Skeletal muscle tissue (tissue), 4 donors: ENCODE results near the gene BRD7. TPM values are rescaled to one million over a fixed set of nuclear protein-coding genes. Genes with fewer than 3 reads are reported as not detected.

Experiments
- H3K27ac ChIP-seq: one replicate; pipeline ENCODE4 v1.7.0; 2013; ENCODE audit warnings: mild to moderate bottlenecking, low read depth, low read length, inconsistent platforms
- H3K27me3 ChIP-seq, 3 donors: one replicate each; pipeline ENCODE4 v1.7.0; 2013; ENCODE audit warnings: low read length in 3 of 3; ENCODE audit not compliant: control insufficient read depth in 3 of 3, insufficient read depth in 3 of 3
- H3K36me3 ChIP-seq, 3 donors: one replicate each; pipeline ENCODE4 v1.7.0; 2013; ENCODE audit warnings: low read length in 3 of 3; ENCODE audit not compliant: control insufficient read depth in 3 of 3, insufficient read depth in 3 of 3
- H3K4me1 ChIP-seq, 3 donors: one replicate each; pipeline ENCODE4 v1.7.0; 2013; ENCODE audit warnings: low read length in 3 of 3, mild to moderate bottlenecking in 3 of 3; ENCODE audit not compliant: control insufficient read depth in 3 of 3, insufficient read depth in 3 of 3
- H3K4me3 ChIP-seq, 3 donors: one replicate each; pipeline ENCODE4 v1.7.0; 2013; ENCODE audit warnings: low read length in 3 of 3
- H3K9ac ChIP-seq, 3 donors: one replicate each; pipeline ENCODE4 v1.7.0; 2013; ENCODE audit warnings: low read length in 3 of 3, mild to moderate bottlenecking in 3 of 3, moderate library complexity in 2 of 3, low read depth in 1 of 3
- H3K9me3 ChIP-seq, 3 donors: one replicate each; pipeline ENCODE4 v1.7.0; 2013; ENCODE audit warnings: low read length in 3 of 3; ENCODE audit not compliant: control insufficient read depth in 3 of 3
- total RNA-seq: library from RNA; depleted of rRNA; stranded (reverse); fragments of >200 nt; gene quantifications from one replicate; pipeline ENCODE4 v1.2.3, GENCODE V29; 2014
- donor health status: Osteomylitis.

Gene BRD7
- total RNA-seq, 1 donor from 2014 or later, result 32.9 TPM

DNA sequence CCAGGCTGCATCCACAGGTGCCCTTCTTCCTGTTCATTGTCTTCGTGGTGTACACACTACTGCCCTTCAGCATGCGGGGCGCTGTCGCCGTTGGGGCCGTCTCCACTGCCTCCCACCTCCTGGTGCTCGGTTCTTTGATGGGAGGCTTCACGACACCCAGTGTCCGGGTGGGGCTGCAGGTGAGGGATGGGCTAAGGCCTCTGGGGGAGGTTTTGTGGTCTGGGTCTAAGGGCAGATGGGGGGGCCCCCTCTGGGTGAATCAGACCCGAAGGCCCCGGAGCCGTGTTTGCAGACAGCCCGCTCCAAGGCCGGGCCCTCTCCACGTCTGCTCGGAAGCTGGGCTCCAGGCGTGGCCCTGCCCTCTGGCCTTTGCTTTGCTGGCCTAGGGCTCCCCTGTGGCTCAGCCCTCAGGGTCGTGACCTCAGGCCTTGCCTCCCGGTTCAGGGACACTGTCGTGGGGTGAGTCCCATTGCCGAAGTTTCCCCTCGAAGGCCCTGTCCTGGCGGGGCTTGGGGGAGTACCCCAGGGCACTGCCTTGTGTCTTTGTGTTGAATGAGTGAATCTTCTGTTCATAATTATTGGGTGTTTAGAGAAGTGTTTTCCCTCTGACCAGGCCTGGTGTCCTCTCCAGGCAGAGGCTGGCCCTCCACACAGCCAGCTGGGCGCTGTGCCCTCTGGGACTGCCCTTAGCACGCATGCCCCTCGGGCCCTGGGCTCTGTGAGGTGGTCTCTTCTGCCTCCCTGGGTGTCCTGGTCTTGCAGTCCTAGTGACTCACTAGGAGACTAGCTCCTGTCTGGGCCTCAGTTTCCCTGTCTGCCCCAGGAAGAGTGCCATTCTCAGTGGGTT is 76.8 kb downstream of the BRD7 start:
- no peaks in the 10 kb centered on the region for H3K9me3 ChIP-seq
- H3K36me3 ChIP-seq, result peaks cover 0 to 5% (median 5%) of the 10 kb centered on the region in 3 donors
- no peak overlapping the region for H3K27ac ChIP-seq
- no peak overlapping the region for H3K9ac ChIP-seq
- H3K4me1 ChIP-seq, result no peaks in the 10 kb centered on the region
- no peaks in the 10 kb centered on the region for H3K27me3 ChIP-seq
- H3K4me3 ChIP-seq, result no peak overlapping the region

DNA sequence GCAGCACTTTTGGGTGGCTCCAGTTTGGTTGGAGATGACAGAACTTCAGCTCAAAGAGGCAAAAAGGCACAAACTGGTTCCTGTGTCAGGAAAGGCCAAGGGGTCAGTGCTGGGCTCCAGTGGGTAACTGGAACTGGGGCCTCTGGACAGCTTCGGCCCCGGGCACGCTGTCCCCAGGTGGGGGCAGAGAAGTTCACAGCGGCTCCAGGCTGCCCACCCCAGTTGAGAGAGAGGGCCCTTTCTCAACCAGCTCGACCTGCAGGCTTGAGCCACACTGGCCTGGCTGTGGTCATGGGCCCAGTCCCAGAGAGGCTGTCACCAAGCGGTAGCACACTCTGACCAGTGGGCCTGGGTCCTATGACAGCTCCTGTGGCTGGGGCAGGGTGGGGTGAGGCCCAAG is 77.9 kb downstream of the BRD7 start:
- Histone ChIP-seq H3K9ac (no peak overlapping the region), H3K27me3 (no peaks in the 10 kb centered on the region), H3K27ac (no peak overlapping the region), H3K4me3 (no peak overlapping the region), H3K4me1 (no peaks in the 10 kb centered on the region), H3K9me3 (peaks cover 0 to 3% (median 0%) of the 10 kb centered on the region in 3 donors), H3K36me3 (peaks cover 0 to 5% (median 5%) of the 10 kb centered on the region in 3 donors)

- peaks cover 0 to 3% (median 0%) of the 10 kb centered on the region in 3 donors for H3K9me3 ChIP-seq
- H3K27me3 ChIP-seq, result no peaks in the 10 kb centered on the region
- H3K36me3 ChIP-seq, result peaks cover 0 to 5% (median 2%) of the 10 kb centered on the region in 3 donors
- no peak overlapping the region for H3K4me3 ChIP-seq
- H3K9ac ChIP-seq, result no peak overlapping the region
- H3K27ac ChIP-seq, result no peak overlapping the region
- H3K4me1 ChIP-seq, result peaks cover 0 to 2% (median under 1%) of the 10 kb centered on the region in 3 donors
These were observed 78.6 kb downstream of the BRD7 start for GRCh38 chr16:50289950-50290764.

GRCh38 chr16:50288920-50289319 is 79.9 kb downstream of the BRD7 start:
- H3K27ac ChIP-seq, result no peak overlapping the region
- peaks cover 0 to 5% (median 2%) of the 10 kb centered on the region in 3 donors for H3K36me3 ChIP-seq
- H3K9ac ChIP-seq, result no peak overlapping the region

DNA sequence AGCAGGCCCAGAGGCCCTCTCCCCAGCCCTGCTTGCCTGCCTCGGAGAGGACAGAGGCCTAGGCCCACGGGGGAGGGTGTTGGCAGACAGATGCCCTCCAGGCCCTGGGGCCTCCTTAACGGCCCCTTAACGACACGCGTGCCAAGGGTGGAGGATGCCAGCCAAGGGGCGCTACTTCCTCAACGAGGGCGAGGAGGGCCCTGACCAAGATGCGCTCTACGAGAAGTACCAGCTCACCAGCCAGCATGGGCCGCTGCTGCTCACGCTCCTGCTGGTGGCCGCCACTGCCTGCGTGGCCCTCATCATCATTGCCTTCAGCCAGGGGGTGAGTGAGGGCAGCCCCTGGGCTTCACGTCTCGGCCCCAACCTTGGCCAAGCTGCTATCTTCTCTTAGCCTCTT is 80.8 kb downstream of the BRD7 start:
- no peak overlapping the region for H3K4me3 ChIP-seq
- H3K9ac ChIP-seq, result no peak overlapping the region
- peaks cover 0 to 5% (median 2%) of the 10 kb centered on the region in 3 donors for H3K36me3 ChIP-seq
- peaks cover 0 to 3% (median 0%) of the 10 kb centered on the region in 3 donors for H3K9me3 ChIP-seq
- H3K27ac ChIP-seq, result no peak overlapping the region
- H3K4me1 ChIP-seq, result peaks cover 17 to 20% (median 18%) of the 10 kb centered on the region in 3 donors
- H3K27me3 ChIP-seq, result no peaks in the 10 kb centered on the region

More at GRCh38 chr16:50288920-50289319, 79.9 kb downstream of the BRD7 start:
- Histone ChIP-seq H3K9me3 (peaks cover 0 to 3% (median 0%) of the 10 kb centered on the region in 3 donors), H3K27me3 (no peaks in the 10 kb centered on the region), H3K4me1 (peaks cover 8 to 11% (median 9%) of the 10 kb centered on the region in 3 donors), H3K4me3 (no peak overlapping the region)

GRCh38 chr16:50286681-50287080 is 82.1 kb downstream of the BRD7 start:
- H3K27me3 ChIP-seq, result no peaks in the 10 kb centered on the region
- H3K4me3 ChIP-seq, result no peak overlapping the region
- H3K36me3 ChIP-seq, result peaks cover 0 to 5% (median 2%) of the 10 kb centered on the region in 3 donors
- H3K9ac ChIP-seq, result no peak overlapping the region
- peaks cover 0 to 3% (median 0%) of the 10 kb centered on the region in 3 donors for H3K9me3 ChIP-seq
- no peak overlapping the region for H3K27ac ChIP-seq
- peaks cover 30 to 32% (median 31%) of the 10 kb centered on the region in 3 donors for H3K4me1 ChIP-seq

DNA sequence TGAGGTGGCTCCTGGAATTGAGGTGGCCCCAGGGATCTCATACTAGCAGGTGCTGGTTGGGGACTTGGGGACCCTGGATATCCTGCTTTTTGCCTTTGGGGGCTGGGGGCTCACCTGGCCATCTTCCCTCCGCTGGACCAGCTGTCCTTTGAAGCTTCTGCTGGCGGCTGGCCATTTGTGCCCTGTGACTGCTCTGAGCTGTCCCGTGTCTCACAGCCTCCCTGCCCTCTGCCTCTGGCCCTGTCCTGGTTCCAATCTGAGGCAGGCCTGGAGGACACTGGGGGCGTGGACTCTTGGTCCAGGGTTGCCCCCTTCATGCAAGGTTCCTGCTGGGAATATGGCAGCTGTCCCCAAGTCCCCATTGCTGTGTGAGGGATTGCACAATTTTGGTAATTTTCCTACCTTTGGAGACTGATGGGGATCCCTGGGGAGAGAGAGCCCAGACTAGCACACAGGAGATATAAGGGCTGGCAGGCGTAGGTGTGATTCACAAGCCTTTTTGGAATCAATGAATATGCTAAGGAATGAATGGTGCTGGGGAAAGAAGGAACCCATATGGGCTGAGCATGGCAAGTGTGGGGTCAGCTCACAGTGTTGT is 83.3 kb downstream of the BRD7 start:
- Histone ChIP-seq H3K4me1 (peaks cover 36 to 40% (median 38%) of the 10 kb centered on the region in 3 donors), H3K4me3 (no peak overlapping the region), H3K9ac (no peak overlapping the region), H3K27me3 (no peaks in the 10 kb centered on the region), H3K9me3 (peaks cover 0 to 3% (median 0%) of the 10 kb centered on the region in 3 donors), H3K27ac (no peak overlapping the region), H3K36me3 (peaks cover 0 to 4% (median 2%) of the 10 kb centered on the region in 3 donors)

DNA sequence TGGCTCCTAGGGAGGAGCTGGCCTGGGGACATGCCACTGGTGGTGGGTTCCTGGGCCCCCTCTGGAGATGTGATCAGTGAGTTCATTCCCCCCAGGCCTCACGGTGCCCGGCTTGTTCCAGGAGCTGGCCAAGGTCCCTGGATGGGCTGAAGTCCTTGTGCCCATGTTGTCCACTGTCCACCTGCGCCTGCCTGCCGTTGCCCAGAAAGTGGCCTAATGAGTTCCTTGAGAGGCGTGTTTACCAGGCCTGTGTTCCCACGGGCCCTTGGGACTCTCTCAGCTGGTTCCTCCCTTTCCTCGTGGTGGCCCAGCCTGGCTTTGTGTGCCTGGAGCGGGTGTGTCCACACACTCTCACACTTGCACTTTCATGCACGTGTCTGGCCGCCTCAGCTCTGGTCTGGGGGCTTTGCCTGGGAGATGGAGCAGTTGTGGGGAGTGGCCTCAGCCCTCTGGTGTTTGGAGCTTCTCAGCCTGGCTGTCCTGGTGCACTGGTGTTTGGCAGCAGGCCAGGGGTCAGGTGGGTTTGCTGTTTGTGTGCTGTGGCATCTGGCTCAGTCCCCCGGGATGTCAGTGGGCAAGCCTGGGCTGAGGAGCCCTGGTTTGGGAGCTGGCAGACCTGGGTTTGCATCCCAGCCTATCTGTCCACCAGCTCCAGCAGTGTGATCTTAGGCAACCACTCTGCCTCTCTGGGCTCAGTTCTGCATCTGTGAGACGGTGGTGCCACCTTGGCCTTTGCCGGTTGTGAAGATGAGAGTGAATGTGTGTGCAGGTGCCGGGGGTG is 84.5 kb downstream of the BRD7 start:
- Histone ChIP-seq H3K9me3 (peaks cover 0 to 3% (median 0%) of the 10 kb centered on the region in 3 donors), H3K9ac (peak overlapping the region in 1 of 3 donors; percentile 40), H3K27ac (no peak overlapping the region), H3K4me1 (peaks cover 36 to 40% (median 38%) of the 10 kb centered on the region in 3 donors), H3K27me3 (no peaks in the 10 kb centered on the region), H3K4me3 (no peak overlapping the region), H3K36me3 (peaks cover 0 to 2% (median 2%) of the 10 kb centered on the region in 3 donors)
